Thyroid gland (tissue), 4 donors: ENCODE data around the gene MAPK10.
A peak's percentile ranks its signal among the peaks of the same experiment; 100 is the strongest.

Experiments
- POLR2A ChIP-seq, 2 donors: fragments of 450-650 bp; IDR thresholded peaks; one replicate each; pipeline ENCODE4 v1.6.1; 2017; ENCODE audit warnings: antibody characterized with exemption in 2 of 2, mild to moderate bottlenecking in 2 of 2, moderate library complexity in 1 of 2
- TF ChIP-seq, protein P1 (sequence below), 6 experiments: fragments of 200-600 bp in 3 of 6; fragments of 450-650 bp in 3 of 6; sonication (generic) in 3 of 6; IDR thresholded peaks; one replicate each; pipeline ENCODE4 v1.5.1; 2016 to 2019; ENCODE audit warnings: antibody characterized with exemption in 6 of 6, mild to moderate bottlenecking in 2 of 6, inconsistent platforms in 1 of 6, moderate library complexity in 1 of 6

DNA sequence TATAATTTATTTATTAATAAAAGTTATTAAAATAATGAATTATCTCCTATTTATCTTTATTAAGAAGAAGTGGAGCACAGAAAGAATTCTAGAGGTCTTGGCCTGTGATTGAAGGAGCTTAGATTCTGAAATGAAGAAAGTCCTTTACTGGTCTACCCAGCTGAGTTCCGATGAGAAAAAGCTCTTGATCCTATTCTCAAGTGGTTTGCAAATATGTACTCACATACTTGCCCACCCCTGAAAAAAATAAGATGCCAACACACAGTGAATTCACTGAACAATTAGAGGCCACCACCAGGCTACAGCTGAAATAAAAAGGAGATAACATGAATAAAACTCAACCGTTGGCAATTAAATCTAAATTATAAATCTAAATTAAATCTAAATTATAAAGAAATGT lies 253.4 kb downstream of the MAPK10 start:
- TF ChIP-seq, protein P1, sequence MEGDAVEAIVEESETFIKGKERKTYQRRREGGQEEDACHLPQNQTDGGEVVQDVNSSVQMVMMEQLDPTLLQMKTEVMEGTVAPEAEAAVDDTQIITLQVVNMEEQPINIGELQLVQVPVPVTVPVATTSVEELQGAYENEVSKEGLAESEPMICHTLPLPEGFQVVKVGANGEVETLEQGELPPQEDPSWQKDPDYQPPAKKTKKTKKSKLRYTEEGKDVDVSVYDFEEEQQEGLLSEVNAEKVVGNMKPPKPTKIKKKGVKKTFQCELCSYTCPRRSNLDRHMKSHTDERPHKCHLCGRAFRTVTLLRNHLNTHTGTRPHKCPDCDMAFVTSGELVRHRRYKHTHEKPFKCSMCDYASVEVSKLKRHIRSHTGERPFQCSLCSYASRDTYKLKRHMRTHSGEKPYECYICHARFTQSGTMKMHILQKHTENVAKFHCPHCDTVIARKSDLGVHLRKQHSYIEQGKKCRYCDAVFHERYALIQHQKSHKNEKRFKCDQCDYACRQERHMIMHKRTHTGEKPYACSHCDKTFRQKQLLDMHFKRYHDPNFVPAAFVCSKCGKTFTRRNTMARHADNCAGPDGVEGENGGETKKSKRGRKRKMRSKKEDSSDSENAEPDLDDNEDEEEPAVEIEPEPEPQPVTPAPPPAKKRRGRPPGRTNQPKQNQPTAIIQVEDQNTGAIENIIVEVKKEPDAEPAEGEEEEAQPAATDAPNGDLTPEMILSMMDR (IDR thresholded peaks at IDR 0.05) = peak in 3 of 6 experiments; percentile 5 to 36 (median 17)
- TF ChIP-seq POLR2A (IDR thresholded peaks at IDR 0.05) = no peak
